Adrenal gland (tissue), 5 donors: ENCODE measurements around the gene C1orf94.

Experiments
- CTCF ChIP-seq, 6 experiments: fragments of 450-650 bp in 4 of 6; fragments of 200-600 bp in 2 of 6; sonication (generic) in 1 of 6; IDR thresholded peaks; 1 replicate in 5 of 6; 2 replicates in 1 of 6; pipeline versions ENCODE4 v1.5.1 to v1.8.0; 2016 to 2021; ENCODE audit warnings: antibody characterized with exemption in 6 of 6, mild to moderate bottlenecking in 2 of 6, moderate library complexity in 1 of 6
- POLR2A ChIP-seq, 2 donors: fragments of 450-650 bp; IDR thresholded peaks; one replicate each; pipeline ENCODE4 v1.6.1; 2017; ENCODE audit warnings: antibody characterized with exemption in 2 of 2, mild to moderate bottlenecking in 2 of 2, moderate library complexity in 1 of 2
- donor health status: DM: no; HTN: no; CAD: no.

GRCh38 chr1:34263406-34263805 is 86.7 kb downstream of the C1orf94 start:
- TF ChIP-seq POLR2A (IDR thresholded peaks at IDR 0.05) (no peak), CTCF (IDR thresholded peaks at IDR 0.05) (no peak)
